ENCODE data around the gene ARID1B.
A peak's percentile ranks its signal among the peaks of the same experiment; 100 is the strongest.

The ARID1B gene

GRCh38 chr6:156956286-156956685 lies 179.1 kb downstream of the ARID1B start:
- no peak overlapping the region for H3K4me3 ChIP-seq (ENCODE audit: low read length)
- DNase-seq (ENCODE audit: low read depth) = no peak

GRCh38 chr6:156957931-156958547 lies 180.9 kb downstream of the ARID1B start:
- H3K9me3 ChIP-seq (ENCODE audit: control insufficient read depth, low read length) = no peaks in the 10 kb centered on the region

More at GRCh38 chr6:156956286-156956685, 179.1 kb downstream of the ARID1B start:
- Histone ChIP-seq H3K9me3 (ENCODE audit: control insufficient read depth, low read length) (no peaks in the 10 kb centered on the region), H3K4me1 (ENCODE audit: control insufficient read depth, insufficient read depth, low read length) (peaks cover 60% of the 10 kb centered on the region), H3K36me3 (ENCODE audit: control insufficient read depth, insufficient read depth, low read length, severe bottlenecking) (no peaks in the 10 kb centered on the region), H3K27me3 (replicated peaks; ENCODE audit: control insufficient read depth, insufficient read depth, low read length) (no peaks in the 10 kb centered on the region), H3K9ac (ENCODE audit: low read length) (no peak overlapping the region)

DNA sequence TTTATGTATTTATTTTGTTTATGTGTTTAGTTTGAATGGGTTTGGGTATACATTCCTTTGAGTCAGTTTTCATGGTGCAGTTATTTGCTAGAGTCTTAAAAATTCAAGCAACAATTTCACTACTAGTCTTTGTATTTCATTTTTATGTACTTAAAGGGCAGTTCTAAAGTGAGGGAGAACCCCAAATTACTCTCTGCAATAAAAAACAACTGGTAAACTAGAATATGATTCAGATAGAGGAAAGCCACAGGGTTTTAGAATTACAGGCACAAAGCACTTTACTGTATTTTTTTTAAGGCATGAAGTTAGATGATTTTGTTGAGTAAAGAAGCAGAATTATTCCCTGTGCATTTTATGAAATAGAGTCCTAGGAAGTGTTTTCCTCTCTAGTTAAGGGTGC lies 183.3 kb downstream of the ARID1B start:
- H3K36me3 ChIP-seq (ENCODE audit: control insufficient read depth, insufficient read depth, low read length, severe bottlenecking) = no peaks in the 10 kb centered on the region

More at GRCh38 chr6:156957931-156958547, 180.9 kb downstream of the ARID1B start:
- DNase-seq (ENCODE audit: low read depth) = no peak
- H3K9ac ChIP-seq (ENCODE audit: low read length) = no peak overlapping the region
- peak overlapping the region; percentile 31 for H3K4me3 ChIP-seq (ENCODE audit: low read length)
- no peaks in the 10 kb centered on the region for H3K36me3 ChIP-seq (ENCODE audit: control insufficient read depth, insufficient read depth, low read length, severe bottlenecking)
- peaks cover 55% of the 10 kb centered on the region for H3K4me1 ChIP-seq (ENCODE audit: control insufficient read depth, insufficient read depth, low read length)
- no peaks in the 10 kb centered on the region for H3K27me3 ChIP-seq (replicated peaks; ENCODE audit: control insufficient read depth, insufficient read depth, low read length)

GRCh38 chr6:156961282-156961892 lies 184.2 kb downstream of the ARID1B start:
- H3K9me3 ChIP-seq (ENCODE audit: control insufficient read depth, low read length) = no peaks in the 10 kb centered on the region
- H3K4me1 ChIP-seq (ENCODE audit: control insufficient read depth, insufficient read depth, low read length) = peaks cover 44% of the 10 kb centered on the region
- no peak overlapping the region for H3K9ac ChIP-seq (ENCODE audit: low read length)
- no peak for DNase-seq (ENCODE audit: low read depth)
- no peaks in the 10 kb centered on the region for H3K27me3 ChIP-seq (replicated peaks; ENCODE audit: control insufficient read depth, insufficient read depth, low read length)
- H3K4me3 ChIP-seq (ENCODE audit: low read length) = no peak overlapping the region
- H3K36me3 ChIP-seq (ENCODE audit: control insufficient read depth, insufficient read depth, low read length, severe bottlenecking) = no peaks in the 10 kb centered on the region

More for the DNA sequence above, 183.3 kb downstream of the ARID1B start:
- Histone ChIP-seq H3K4me3 (ENCODE audit: low read length) (no peak overlapping the region), H3K4me1 (ENCODE audit: control insufficient read depth, insufficient read depth, low read length) (peaks cover 52% of the 10 kb centered on the region), H3K9ac (ENCODE audit: low read length) (no peak overlapping the region), H3K27me3 (replicated peaks; ENCODE audit: control insufficient read depth, insufficient read depth, low read length) (no peaks in the 10 kb centered on the region), H3K9me3 (ENCODE audit: control insufficient read depth, low read length) (no peaks in the 10 kb centered on the region)
- no peak for DNase-seq (ENCODE audit: low read depth)

DNA sequence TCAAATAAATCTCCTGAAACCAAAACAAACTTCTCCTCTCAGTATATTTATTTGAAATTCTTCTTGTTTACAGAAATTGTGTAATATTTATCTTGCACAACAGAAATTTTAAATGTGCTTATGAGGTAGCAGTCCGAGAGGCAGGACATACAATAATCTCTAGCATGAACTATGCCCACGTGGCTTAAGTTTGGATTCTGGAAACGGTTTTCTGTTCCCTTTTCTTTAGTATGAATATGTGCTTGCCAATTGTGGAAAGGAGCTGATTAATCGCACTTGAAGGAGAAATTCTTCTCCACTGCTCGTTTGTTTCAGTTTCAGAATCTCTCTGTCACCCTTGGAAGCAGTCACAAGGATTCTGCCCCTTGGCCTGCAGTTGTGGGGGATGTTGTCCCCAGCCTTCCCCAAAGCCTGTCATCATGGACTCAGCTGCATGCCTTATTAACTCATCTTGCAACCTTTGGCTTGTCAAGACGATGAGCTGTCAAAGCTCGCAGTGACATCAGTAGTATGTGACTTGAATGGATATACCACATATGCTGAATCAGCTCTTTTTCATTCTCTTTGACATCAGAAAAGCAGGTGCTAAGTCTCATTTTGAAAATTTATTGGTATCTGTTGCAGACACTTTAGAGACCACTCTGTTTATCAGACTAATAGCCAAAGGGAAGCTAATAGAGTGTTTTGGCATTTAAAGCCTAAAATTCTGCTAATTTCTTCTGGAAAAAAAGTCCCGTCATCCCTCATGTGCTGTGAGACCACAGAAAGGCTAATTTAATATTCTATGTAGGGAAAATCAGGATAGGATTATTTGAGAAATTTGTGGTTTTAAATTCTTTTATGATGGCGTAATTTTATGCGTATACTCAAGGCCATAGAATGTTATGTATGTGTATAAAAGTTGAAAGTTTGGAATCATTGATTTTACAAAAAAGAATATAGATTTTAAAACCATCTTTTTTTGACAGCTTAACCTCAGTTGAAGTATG lies 186.8 kb downstream of the ARID1B start:
- H3K9me3 ChIP-seq (ENCODE audit: control insufficient read depth, low read length) = no peaks in the 10 kb centered on the region
- H3K4me1 ChIP-seq (ENCODE audit: control insufficient read depth, insufficient read depth, low read length) = peaks cover 20% of the 10 kb centered on the region
- peak overlapping the region; percentile 81 for H3K4me3 ChIP-seq (ENCODE audit: low read length)
- peak; percentile 90 for DNase-seq (ENCODE audit: low read depth)
- no peaks in the 10 kb centered on the region for H3K27me3 ChIP-seq (replicated peaks; ENCODE audit: control insufficient read depth, insufficient read depth, low read length)
- H3K9ac ChIP-seq (ENCODE audit: low read length) = peak overlapping the region; percentile 70
- H3K36me3 ChIP-seq (ENCODE audit: control insufficient read depth, insufficient read depth, low read length, severe bottlenecking) = no peaks in the 10 kb centered on the region

- H3K27me3 ChIP-seq (replicated peaks; ENCODE audit: control insufficient read depth, insufficient read depth, low read length) = no peaks in the 10 kb centered on the region
- no peak overlapping the region for H3K4me3 ChIP-seq (ENCODE audit: low read length)
- peaks cover 20% of the 10 kb centered on the region for H3K4me1 ChIP-seq (ENCODE audit: control insufficient read depth, insufficient read depth, low read length)
- H3K9me3 ChIP-seq (ENCODE audit: control insufficient read depth, low read length) = no peaks in the 10 kb centered on the region
- no peak for DNase-seq (ENCODE audit: low read depth)
- H3K9ac ChIP-seq (ENCODE audit: low read length) = no peak overlapping the region
- no peaks in the 10 kb centered on the region for H3K36me3 ChIP-seq (ENCODE audit: control insufficient read depth, insufficient read depth, low read length, severe bottlenecking)
Measured at GRCh38 chr6:156967852-156968251, 190.7 kb downstream of the ARID1B start.

GRCh38 chr6:156969233-156969632 lies 192.1 kb downstream of the ARID1B start:
- Histone ChIP-seq H3K36me3 (ENCODE audit: control insufficient read depth, insufficient read depth, low read length, severe bottlenecking) (no peaks in the 10 kb centered on the region), H3K4me1 (ENCODE audit: control insufficient read depth, insufficient read depth, low read length) (peaks cover 10% of the 10 kb centered on the region), H3K27me3 (replicated peaks; ENCODE audit: control insufficient read depth, insufficient read depth, low read length) (no peaks in the 10 kb centered on the region), H3K9ac (ENCODE audit: low read length) (no peak overlapping the region), H3K9me3 (ENCODE audit: control insufficient read depth, low read length) (no peaks in the 10 kb centered on the region), H3K4me3 (ENCODE audit: low read length) (no peak overlapping the region)
- no peak for DNase-seq (ENCODE audit: low read depth)

DNA sequence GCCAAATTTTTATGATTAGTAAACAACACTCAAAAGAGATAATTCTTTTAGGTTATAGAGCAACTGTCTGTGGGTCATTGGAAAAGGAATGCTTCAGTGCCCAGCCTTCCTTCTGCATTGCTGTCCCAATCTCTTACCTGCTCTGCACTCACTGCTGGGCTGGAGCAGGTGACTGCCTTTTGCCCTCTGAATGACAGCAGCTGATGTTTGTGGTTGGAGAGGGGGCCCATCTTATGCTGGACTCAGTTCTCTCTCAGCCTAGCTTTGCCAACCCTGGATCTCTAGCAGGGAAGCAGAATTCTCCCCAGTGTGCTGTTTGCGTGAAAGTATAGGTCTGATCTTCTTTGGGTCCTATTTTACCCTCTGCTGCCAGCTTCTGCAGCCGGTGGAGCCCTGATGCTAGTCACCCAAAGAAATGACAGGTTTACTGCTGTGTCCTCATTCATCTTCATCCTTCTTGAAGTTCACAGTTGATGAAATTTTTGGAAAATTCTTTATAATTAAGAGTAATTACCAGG lies 193.5 kb downstream of the ARID1B start:
- DNase-seq (ENCODE audit: low read depth) = no peak
- no peak overlapping the region for H3K9ac ChIP-seq (ENCODE audit: low read length)
- no peak overlapping the region for H3K4me3 ChIP-seq (ENCODE audit: low read length)

DNA sequence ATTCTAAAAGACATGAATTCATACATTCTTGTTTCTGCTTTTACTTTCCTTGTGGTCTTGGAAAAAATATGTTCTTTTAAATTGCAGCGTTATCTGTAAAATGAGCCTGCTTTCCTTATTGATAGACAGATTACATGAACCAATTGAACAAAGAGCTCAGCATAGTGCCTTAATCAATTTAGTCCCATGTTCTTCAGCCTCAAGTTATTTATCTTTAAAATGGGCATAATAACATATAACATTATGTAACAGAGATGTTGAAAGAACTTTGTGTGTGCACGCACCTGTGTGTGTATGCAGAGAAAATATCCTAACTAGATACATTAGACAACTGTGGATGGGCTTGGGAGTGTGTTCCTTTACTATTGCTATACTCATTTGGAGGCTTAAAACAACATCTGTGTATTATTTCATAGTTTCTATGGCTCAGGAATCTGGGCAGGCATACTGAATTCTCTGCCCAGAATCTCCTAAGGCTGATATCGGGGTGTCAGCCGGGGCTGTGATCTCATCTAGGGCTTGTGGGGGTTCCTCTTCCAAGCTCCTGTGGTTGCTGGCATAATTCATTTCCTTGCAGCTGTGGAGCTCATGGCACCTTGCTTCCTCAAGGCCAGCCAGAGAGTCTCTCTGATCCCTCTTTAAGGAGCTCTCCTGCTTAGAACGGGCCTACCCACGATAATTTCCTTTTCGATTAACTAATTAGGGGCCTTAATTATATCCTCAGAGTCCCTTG lies 194.1 kb downstream of the ARID1B start:
- Histone ChIP-seq H3K4me3 (ENCODE audit: low read length) (no peak overlapping the region), H3K9me3 (ENCODE audit: control insufficient read depth, low read length) (no peaks in the 10 kb centered on the region), H3K36me3 (ENCODE audit: control insufficient read depth, insufficient read depth, low read length, severe bottlenecking) (no peaks in the 10 kb centered on the region), H3K4me1 (ENCODE audit: control insufficient read depth, insufficient read depth, low read length) (no peaks in the 10 kb centered on the region), H3K9ac (ENCODE audit: low read length) (no peak overlapping the region), H3K27me3 (replicated peaks; ENCODE audit: control insufficient read depth, insufficient read depth, low read length) (no peaks in the 10 kb centered on the region)
- DNase-seq (ENCODE audit: low read depth) = no peak

More for the DNA sequence above, 193.5 kb downstream of the ARID1B start:
- Histone ChIP-seq H3K36me3 (ENCODE audit: control insufficient read depth, insufficient read depth, low read length, severe bottlenecking) (no peaks in the 10 kb centered on the region), H3K4me1 (ENCODE audit: control insufficient read depth, insufficient read depth, low read length) (no peaks in the 10 kb centered on the region), H3K27me3 (replicated peaks; ENCODE audit: control insufficient read depth, insufficient read depth, low read length) (no peaks in the 10 kb centered on the region), H3K9me3 (ENCODE audit: control insufficient read depth, low read length) (no peaks in the 10 kb centered on the region)

- no peak for DNase-seq (ENCODE audit: low read depth)
- no peaks in the 10 kb centered on the region for H3K36me3 ChIP-seq (ENCODE audit: control insufficient read depth, insufficient read depth, low read length, severe bottlenecking)
- no peaks in the 10 kb centered on the region for H3K9me3 ChIP-seq (ENCODE audit: control insufficient read depth, low read length)
- no peak overlapping the region for H3K9ac ChIP-seq (ENCODE audit: low read length)
- no peaks in the 10 kb centered on the region for H3K27me3 ChIP-seq (replicated peaks; ENCODE audit: control insufficient read depth, insufficient read depth, low read length)
- H3K4me1 ChIP-seq (ENCODE audit: control insufficient read depth, insufficient read depth, low read length) = no peaks in the 10 kb centered on the region
- no peak overlapping the region for H3K4me3 ChIP-seq (ENCODE audit: low read length)
Measured at GRCh38 chr6:156972145-156972544, 195.0 kb downstream of the ARID1B start.
